HepG2 (cell line): ENCODE results near the gene COPS7B. TPM values are rescaled to one million over a fixed set of nuclear protein-coding genes. Genes with fewer than 3 reads are reported as not detected.
A peak's percentile ranks its signal among the peaks of the same experiment; 100 is the strongest.

Experiments used
- ATAC-seq: fragments of 200-7000 bp; cut with Tn5 transposase; 3 replicates; pipeline ENCODE4 v1.9.1; 2020; ENCODE audit warnings: mild to moderate bottlenecking, moderate library complexity
- BruUV-seq: library from RNA; stranded (reverse); fragments of 400-500 nt; replicated peaks from 2 replicates; lab custom pipeline; 2021; lab: Mats Ljungman, UMichigan
- CTCF ChIA-PET: fragments of 300-600 bp; formaldehyde crosslinking; extraction: SDS; loops from one replicate; lab custom pipeline; 2021; ENCODE audit warnings: low total read pairs, inconsistent platforms, low intra/inter-chr PET ratio; lab: Yijun Ruan, JAX
- POLR2A ChIA-PET: fragments of 350-600 bp; sonication (Branson Sonifier 250); formaldehyde crosslinking; loops from one replicate; lab custom pipeline; 2020; ENCODE audit warnings: antibody characterized with exemption, inconsistent platforms; lab: Yijun Ruan, JAX
- DNase-seq: peaks from one replicate; pipeline ENCODE4 v3.0.0-alpha.2; 2015; ENCODE audit warnings: low spot score
- FAIRE-seq: peaks from 3 replicates; lab custom pipeline; 2011; peaks lifted over from hg19 to GRCh38; lab: Jason Lieb, UNC
- H2AFZ ChIP-seq: one replicate; pipeline ENCODE4 v1.6.1; 2011; ENCODE audit warnings: low read length, inconsistent platforms
- H3K27ac ChIP-seq: fragments of 300-600 bp; 3 replicates; pipeline ENCODE4 v1.8.0; 2011; ENCODE audit warnings: mixed run types, mild to moderate bottlenecking, mixed read lengths, low read length, inconsistent platforms; ENCODE audit not compliant: insufficient read depth; ENCODE audit errors: extremely low read length
- H3K27me3 ChIP-seq, 2 experiments: fragments of 200-600 bp in 1 of 2; 2 replicates in 1 of 2; 3 replicates in 1 of 2; pipeline versions ENCODE4 v1.6.0 to v1.8.0; 2011; ENCODE audit warnings: low read length in 2 of 2, mild to moderate bottlenecking in 2 of 2, moderate library complexity in 2 of 2, inconsistent platforms in 1 of 2; ENCODE audit not compliant: insufficient read depth in 2 of 2, control insufficient read depth in 1 of 2
- H3K36me3 ChIP-seq, 2 experiments: fragments of 200-600 bp in 1 of 2; replicated peaks in 1 of 2; 2 replicates in 1 of 2; 3 replicates in 1 of 2; pipeline versions ENCODE4 v1.5.1 to v1.8.0; 2011; ENCODE audit warnings: low read length in 2 of 2, inconsistent platforms in 1 of 2; ENCODE audit not compliant: insufficient read depth in 2 of 2, control insufficient read depth in 1 of 2
- H3K4me1 ChIP-seq: 2 replicates; pipeline ENCODE4 v1.5.1; 2012; ENCODE audit warnings: low read length, inconsistent platforms; ENCODE audit not compliant: insufficient read depth
- H3K4me2 ChIP-seq: 2 replicates; pipeline ENCODE4 v1.6.0; 2011; ENCODE audit warnings: low read depth, low read length, inconsistent platforms
- H3K4me3 ChIP-seq, 3 experiments: fragments of 200-600 bp in 1 of 3; sonication (generic), shearing (Covaris generic) in 1 of 3; replicated peaks in 1 of 3; 2 replicates each; pipeline ENCODE4 v1.5.1; 2011 to 2016; ENCODE audit warnings: low read length in 3 of 3, inconsistent platforms in 2 of 3, low read depth in 2 of 3, mild to moderate bottlenecking in 2 of 3, control low read depth in 1 of 3, mixed read lengths in 1 of 3; ENCODE audit not compliant: insufficient read depth in 1 of 3
- H3K79me2 ChIP-seq: one replicate; pipeline ENCODE4 v1.6.1; 2011; ENCODE audit warnings: low read length, inconsistent platforms; ENCODE audit not compliant: insufficient read depth
- H3K9ac ChIP-seq: 2 replicates; pipeline ENCODE4 v1.6.0; 2011; ENCODE audit warnings: mild to moderate bottlenecking, low read depth, low read length, inconsistent platforms; ENCODE audit not compliant: insufficient read depth
- H3K9me3 ChIP-seq: 2 replicates; pipeline ENCODE4 v1.5.1; 2012; ENCODE audit warnings: mild to moderate bottlenecking, low read length
- H4K20me1 ChIP-seq: 2 replicates; pipeline ENCODE4 v1.6.0; 2011; ENCODE audit warnings: inconsistent platforms, mild to moderate bottlenecking, low read length, moderate library complexity; ENCODE audit not compliant: insufficient read depth
- ATF1 ChIP-seq: IDR thresholded peaks from 2 replicates; pipeline ENCODE4 v1.6.1; 2016; ENCODE audit warnings: mild to moderate bottlenecking, control low read depth
- ATF7 ChIP-seq, 2 experiments: fragments of 450-650 bp in 1 of 2; sonication (generic) in 1 of 2; formaldehyde crosslinking in 1 of 2; IDR thresholded peaks; 2 replicates each; pipeline versions ENCODE4 v1.4.0 to v1.6.1; 2016 to 2020; ENCODE audit warnings: antibody characterized with exemption in 1 of 2, mild to moderate bottlenecking in 1 of 2, missing genetic modification reagents in 1 of 2
- EHMT2 ChIP-seq: fragments of 200-600 bp; sonication (generic); IDR thresholded peaks from 2 replicates; pipeline ENCODE4 v1.7.0; 2017; ENCODE audit warnings: antibody characterized with exemption, low read depth, low read length, borderline replicate concordance
- MAZ ChIP-seq, 2 experiments: sonication (generic) in 1 of 2; formaldehyde crosslinking in 1 of 2; IDR thresholded peaks; 2 replicates each; pipeline versions ENCODE4 v1.5.0 to v1.6.1; 2012 to 2020; ENCODE audit warnings: low read depth in 2 of 2, mild to moderate bottlenecking in 2 of 2, borderline replicate concordance in 1 of 2, improper control_type of control experiment in 1 of 2, low read length in 1 of 2, missing genetic modification reagents in 1 of 2, moderate library complexity in 1 of 2
- NCOA1 ChIP-seq: sonication (generic); formaldehyde crosslinking; IDR thresholded peaks from 2 replicates; pipeline ENCODE4 v1.9.0; 2021; ENCODE audit warnings: missing genetic modification reagents
- NFIB ChIP-seq: sonication (generic); formaldehyde crosslinking; IDR thresholded peaks from 2 replicates; pipeline ENCODE4 v1.9.0; 2021; ENCODE audit warnings: missing genetic modification reagents, mild to moderate bottlenecking, borderline replicate concordance
- NR2F6 ChIP-seq, 2 experiments: IDR thresholded peaks; 2 replicates each; pipeline ENCODE4 v1.6.1; 2016; ENCODE audit warnings: antibody characterized with exemption in 1 of 2, mild to moderate bottlenecking in 1 of 2
- SRSF9 ChIP-seq: fragments of 200-400 bp; formaldehyde crosslinking; IDR thresholded peaks from 2 replicates; pipeline ENCODE4 v1.6.1; 2018; ENCODE audit warnings: borderline replicate concordance, mild to moderate bottlenecking, low read depth, low read length; ENCODE audit not compliant: insufficient read depth, poor library complexity, severe bottlenecking
- THYN1 ChIP-seq: sonication (generic); formaldehyde crosslinking; IDR thresholded peaks from 2 replicates; pipeline ENCODE4 v1.8.1; 2023; ENCODE audit warnings: low read depth, mild to moderate bottlenecking, moderate library complexity, missing genetic modification reagents, borderline replicate concordance
- ZFAT ChIP-seq: sonication (generic); formaldehyde crosslinking; conservative IDR thresholded peaks from 2 replicates; pipeline ENCODE4 v1.8.1; 2023; ENCODE audit warnings: missing genetic modification reagents, inconsistent platforms
- ZNF20 ChIP-seq: sonication (generic); formaldehyde crosslinking; IDR thresholded peaks from 2 replicates; pipeline ENCODE4 v1.4.0; 2020; ENCODE audit warnings: mild to moderate bottlenecking, moderate library complexity, missing genetic modification reagents
- ZNF251 ChIP-seq: sonication (generic); formaldehyde crosslinking; IDR thresholded peaks from 2 replicates; pipeline ENCODE4 v1.9.0; 2021; ENCODE audit warnings: mild to moderate bottlenecking, missing genetic modification reagents
- ZNF350 ChIP-seq: sonication (generic); formaldehyde crosslinking; IDR thresholded peaks from 2 replicates; pipeline ENCODE4 v1.4.0; 2020; ENCODE audit warnings: mild to moderate bottlenecking, low read depth, missing genetic modification reagents, borderline replicate concordance
- ZNF570 ChIP-seq: sonication (generic); formaldehyde crosslinking; IDR thresholded peaks from 2 replicates; pipeline ENCODE4 v1.4.0; 2020; ENCODE audit warnings: mild to moderate bottlenecking, missing genetic modification reagents, borderline replicate concordance
- ZNF737 ChIP-seq: sonication (generic); formaldehyde crosslinking; IDR thresholded peaks from 2 replicates; pipeline ENCODE4 v1.5.0; 2020; ENCODE audit warnings: missing genetic modification reagents, mild to moderate bottlenecking, borderline replicate concordance
- WGBS: methylation state at CpG from one replicate; pipeline ENCODE4 v1.1.6; 2017; ENCODE audit warnings: low lambda C conversion rate; 5-methylcytosine and 5-hydroxymethylcytosine counted together
- in situ Hi-C: cut with HindIII; loops from 2 replicates; pipeline ENCODE4 v1.10.0; 2017; ENCODE audit warnings: low pct_unique_long_range_greater_than_20kb; ENCODE audit not compliant: extremely low pct_ligation_motif_present
- intact Hi-C: fragments of 100-400 bp; cut with micrococcal nuclease; formaldehyde crosslinking; loops from one replicate; pipeline ENCODE4 v1.10.0; 2022; ENCODE audit not compliant: unreplicated experiment
- polyA plus RNA-seq, 8 experiments: library from polyadenylated mRNA; depleted of rRNA in 3 of 8; stranded (reverse) in 7 of 8; unstranded in 1 of 8; fragments of >200 nt; fragmentation: Illumina TruSeq in 4 of 8; extraction: Trizol in 4 of 8; gene quantifications; 2 replicates each; pipeline versions ENCODE4 v1.2.1 to v1.2.3, GENCODE V29; 2011 to 2016; ENCODE audit warnings: low read depth in 4 of 8, missing spikeins in 1 of 8, mixed read lengths in 1 of 8; ENCODE audit not compliant: insufficient read depth in 1 of 8
- total RNA-seq, 5 experiments: library from RNA; depleted of rRNA; stranded (reverse); fragments of >200 nt; fragmentation: Illumina TruSeq; extraction: Trizol; gene quantifications; 2 replicates each; pipeline ENCODE4 v1.2.3, GENCODE V29; 2016; ENCODE audit warnings: low read depth in 1 of 5
- TF ChIP-seq, protein P1 (sequence below): sonication (generic); formaldehyde crosslinking; IDR thresholded peaks from 2 replicates; pipeline ENCODE4 v1.8.0; 2022; ENCODE audit warnings: mild to moderate bottlenecking, missing genetic modification reagents, moderate library complexity
- TF ChIP-seq, protein P2 (sequence below): sonication (generic); formaldehyde crosslinking; IDR thresholded peaks from 2 replicates; pipeline ENCODE4 v1.5.1; 2020; ENCODE audit warnings: mild to moderate bottlenecking, missing genetic modification reagents
- TF ChIP-seq, protein P3 (sequence below): sonication (generic); formaldehyde crosslinking; IDR thresholded peaks from 2 replicates; pipeline ENCODE4 v1.5.1; 2020; ENCODE audit warnings: missing genetic modification reagents, mild to moderate bottlenecking, borderline replicate concordance

The COPS7B gene
- total and polyA plus RNA-seq, 2 of the 13 experiments (the other 11 are each of a cell fraction or from before 2014, with no cell fraction given): 30.6 to 62.7 TPM

DNA sequence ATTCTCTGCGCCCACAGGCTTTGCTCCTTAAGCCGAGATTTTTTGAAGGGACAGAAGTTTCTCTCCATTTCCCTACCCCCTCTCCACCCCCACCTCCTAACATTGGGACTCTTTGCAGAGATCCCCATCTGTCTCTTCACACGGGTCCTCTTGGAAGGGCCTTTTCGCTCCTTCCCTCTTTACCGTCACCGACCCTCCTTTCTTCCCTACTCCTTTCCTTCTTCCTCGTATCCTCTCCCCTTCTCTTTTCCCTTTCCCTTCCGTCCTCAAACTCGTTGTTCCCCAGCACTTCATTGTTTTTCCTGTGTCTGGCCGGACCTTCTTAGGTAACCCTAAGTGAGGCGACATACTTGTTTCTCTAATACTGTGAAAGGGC lies 660 bp downstream of the COPS7B start:
- peak overlapping the region; percentile 91 for H3K4me2 ChIP-seq
- intact Hi-C loops: loop anchor here (2.0 to 5.0 kb wide), 2 partner anchors 110 to 765 kb away; partner anchors contain the start of genes EIF4E2 and TIGD1
- no peak overlapping the region for H2AFZ ChIP-seq
- H3K79me2 ChIP-seq: peaks cover 59% of the 10 kb centered on the region
- ATAC-seq (peak; percentile 3; the same call in 2 of the 3 replicates), DNase-seq (no peak), FAIRE-seq (no peak)
- peak overlapping the region; percentile 84 to 96 (median 94) for H3K4me3 ChIP-seq
- in situ Hi-C loops: no loop called here
- H3K36me3 ChIP-seq: peaks cover 4 to 22% of the 10 kb centered on the region in 2 experiments
- H3K4me1 ChIP-seq: peaks cover 71% of the 10 kb centered on the region
- H3K27ac ChIP-seq: peak overlapping the region; percentile 76
- CTCF ChIA-PET: no interaction called here
- H3K9me3 ChIP-seq: no peaks in the 10 kb centered on the region
- POLR2A ChIA-PET: interaction anchor here (1.7 kb wide), 1 partner anchor 9 kb away, joined by 15 read pairs; no protein-coding TSS in a partner anchor
- no TSS peak for BruUV-seq
- 4% methylated on average over 11 of the region's 11 CpGs for WGBS
- no peaks in the 10 kb centered on the region; a peak in 1 of 5 replicates for H3K27me3 ChIP-seq
- no peaks in the 10 kb centered on the region for H4K20me1 ChIP-seq
- H3K9ac ChIP-seq: peak overlapping the region; percentile 83
- TF ChIP-seq ZNF20 (CRISPR knock-in tag): no peak
- no peak for TF ChIP-seq ZNF737
- 0 out of 2 replicates have a peak, but pooled peaks have one; percentile 4 for TF ChIP-seq NCOA1 (CRISPR knock-in tag)
- TF ChIP-seq, protein P1, sequence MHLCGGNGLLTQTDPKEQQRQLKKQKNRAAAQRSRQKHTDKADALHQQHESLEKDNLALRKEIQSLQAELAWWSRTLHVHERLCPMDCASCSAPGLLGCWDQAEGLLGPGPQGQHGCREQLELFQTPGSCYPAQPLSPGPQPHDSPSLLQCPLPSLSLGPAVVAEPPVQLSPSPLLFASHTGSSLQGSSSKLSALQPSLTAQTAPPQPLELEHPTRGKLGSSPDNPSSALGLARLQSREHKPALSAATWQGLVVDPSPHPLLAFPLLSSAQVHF (CRISPR knock-in tag): 0 out of 2 replicates have a peak, but pooled peaks have one; percentile 13
- no peak for TF ChIP-seq ATF7 (IDR thresholded peaks at IDR 0.05)
- TF ChIP-seq ATF7 (CRISPR knock-in tag; IDR thresholded peaks at IDR 0.05): no peak
- no peak for TF ChIP-seq ZNF570 (CRISPR knock-in tag)
- TF ChIP-seq NR2F6 (IDR thresholded peaks at IDR 0.05): no peak
- TF ChIP-seq NR2F6 (CRISPR knock-in tag; IDR thresholded peaks at IDR 0.05): no peak
- no peak for TF ChIP-seq EHMT2
- no peak for TF ChIP-seq ZNF350 (CRISPR knock-in tag)
- no peak for TF ChIP-seq ZFAT (CRISPR knock-in tag)
- no peak for TF ChIP-seq SRSF9
- TF ChIP-seq THYN1 (CRISPR knock-in tag): no peak
- no peak for TF ChIP-seq ZNF251 (CRISPR knock-in tag)
- 0 out of 2 replicates have a peak, but pooled peaks have one; percentile 26 for TF ChIP-seq NFIB (CRISPR knock-in tag)
- TF ChIP-seq MAZ (IDR thresholded peaks at IDR 0.05; ENCODE audit: borderline replicate concordance, low read depth, low read length): 0 out of 2 replicates have a peak, but pooled peaks have one; percentile 1
- TF ChIP-seq MAZ (CRISPR knock-in tag; IDR thresholded peaks at IDR 0.05; ENCODE audit: low read depth): no peak
- peak; percentile 8; the same call in 1 of the 2 replicates for TF ChIP-seq ATF1
- TF ChIP-seq, protein P2, sequence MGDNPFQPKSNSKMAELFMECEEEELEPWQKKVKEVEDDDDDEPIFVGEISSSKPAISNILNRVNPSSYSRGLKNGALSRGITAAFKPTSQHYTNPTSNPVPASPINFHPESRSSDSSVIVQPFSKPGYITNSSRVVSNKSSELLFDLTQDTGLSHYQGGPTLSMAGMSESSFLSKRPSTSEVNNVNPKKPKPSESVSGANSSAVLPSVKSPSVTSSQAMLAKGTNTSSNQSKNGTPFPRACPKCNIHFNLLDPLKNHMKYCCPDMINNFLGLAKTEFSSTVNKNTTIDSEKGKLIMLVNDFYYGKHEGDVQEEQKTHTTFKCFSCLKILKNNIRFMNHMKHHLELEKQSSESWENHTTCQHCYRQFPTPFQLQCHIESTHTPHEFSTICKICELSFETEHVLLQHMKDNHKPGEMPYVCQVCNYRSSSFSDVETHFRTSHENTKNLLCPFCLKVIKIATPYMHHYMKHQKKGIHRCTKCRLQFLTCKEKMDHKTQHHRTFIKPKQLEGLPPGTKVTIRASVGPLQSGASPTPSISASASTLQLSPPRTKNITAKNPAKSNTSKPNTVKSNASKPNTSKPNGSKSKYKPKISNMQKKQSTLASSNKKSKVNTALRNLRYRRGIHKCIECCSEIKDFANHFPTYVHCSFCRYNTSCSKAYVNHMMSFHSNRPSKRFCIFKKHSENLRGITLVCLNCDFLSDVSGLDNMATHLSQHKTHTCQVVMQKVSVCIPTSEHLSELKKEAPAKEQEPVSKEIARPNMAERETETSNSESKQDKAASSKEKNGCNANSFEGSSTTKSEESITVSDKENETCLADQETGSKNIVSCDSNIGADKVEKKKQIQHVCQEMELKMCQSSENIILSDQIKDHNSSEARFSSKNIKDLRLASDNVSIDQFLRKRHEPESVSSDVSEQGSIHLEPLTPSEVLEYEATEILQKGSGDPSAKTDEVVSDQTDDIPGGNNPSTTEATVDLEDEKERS (CRISPR knock-in tag): no peak
- TF ChIP-seq, protein P3, sequence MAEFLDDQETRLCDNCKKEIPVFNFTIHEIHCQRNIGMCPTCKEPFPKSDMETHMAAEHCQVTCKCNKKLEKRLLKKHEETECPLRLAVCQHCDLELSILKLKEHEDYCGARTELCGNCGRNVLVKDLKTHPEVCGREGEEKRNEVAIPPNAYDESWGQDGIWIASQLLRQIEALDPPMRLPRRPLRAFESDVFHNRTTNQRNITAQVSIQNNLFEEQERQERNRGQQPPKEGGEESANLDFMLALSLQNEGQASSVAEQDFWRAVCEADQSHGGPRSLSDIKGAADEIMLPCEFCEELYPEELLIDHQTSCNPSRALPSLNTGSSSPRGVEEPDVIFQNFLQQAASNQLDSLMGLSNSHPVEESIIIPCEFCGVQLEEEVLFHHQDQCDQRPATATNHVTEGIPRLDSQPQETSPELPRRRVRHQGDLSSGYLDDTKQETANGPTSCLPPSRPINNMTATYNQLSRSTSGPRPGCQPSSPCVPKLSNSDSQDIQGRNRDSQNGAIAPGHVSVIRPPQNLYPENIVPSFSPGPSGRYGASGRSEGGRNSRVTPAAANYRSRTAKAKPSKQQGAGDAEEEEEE (CRISPR knock-in tag): peak; percentile 50; the same call in 1 of the 2 replicates
